ENCODE results near the gene ABCB6. TPM values are rescaled to one million over a fixed set of nuclear protein-coding genes. Genes with fewer than 3 reads are reported as not detected.

Gene ABCB6
- total RNA-seq, 6 experiments from 2014 or later = 12.5 to 16.5 (median 13.9) TPM

DNA sequence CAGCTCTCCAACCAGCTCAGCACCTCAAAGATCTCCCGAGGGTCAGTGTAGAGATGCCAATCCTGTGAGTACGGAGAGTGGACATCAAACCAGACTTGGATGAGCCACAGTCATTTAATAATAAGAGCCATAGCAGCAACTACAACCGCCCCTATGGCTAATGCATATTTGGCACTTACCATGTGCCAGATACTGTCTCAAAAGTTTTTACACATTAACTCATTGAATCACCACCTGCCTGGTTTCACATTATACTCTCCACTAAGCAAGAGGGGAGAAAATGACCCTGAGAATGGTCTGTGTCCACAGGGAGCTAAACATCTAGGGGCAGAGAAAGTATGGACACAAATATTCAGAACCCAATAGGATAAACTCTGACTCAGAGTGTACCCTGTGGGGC lies 44.6 kb downstream of the ABCB6 start:
- TF ChIP-seq, protein P1, sequence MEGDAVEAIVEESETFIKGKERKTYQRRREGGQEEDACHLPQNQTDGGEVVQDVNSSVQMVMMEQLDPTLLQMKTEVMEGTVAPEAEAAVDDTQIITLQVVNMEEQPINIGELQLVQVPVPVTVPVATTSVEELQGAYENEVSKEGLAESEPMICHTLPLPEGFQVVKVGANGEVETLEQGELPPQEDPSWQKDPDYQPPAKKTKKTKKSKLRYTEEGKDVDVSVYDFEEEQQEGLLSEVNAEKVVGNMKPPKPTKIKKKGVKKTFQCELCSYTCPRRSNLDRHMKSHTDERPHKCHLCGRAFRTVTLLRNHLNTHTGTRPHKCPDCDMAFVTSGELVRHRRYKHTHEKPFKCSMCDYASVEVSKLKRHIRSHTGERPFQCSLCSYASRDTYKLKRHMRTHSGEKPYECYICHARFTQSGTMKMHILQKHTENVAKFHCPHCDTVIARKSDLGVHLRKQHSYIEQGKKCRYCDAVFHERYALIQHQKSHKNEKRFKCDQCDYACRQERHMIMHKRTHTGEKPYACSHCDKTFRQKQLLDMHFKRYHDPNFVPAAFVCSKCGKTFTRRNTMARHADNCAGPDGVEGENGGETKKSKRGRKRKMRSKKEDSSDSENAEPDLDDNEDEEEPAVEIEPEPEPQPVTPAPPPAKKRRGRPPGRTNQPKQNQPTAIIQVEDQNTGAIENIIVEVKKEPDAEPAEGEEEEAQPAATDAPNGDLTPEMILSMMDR (IDR thresholded peaks at IDR 0.05) = no peak
- no peak for DNase-seq
- Mint-ChIP-seq H3K36me3 (ENCODE audit: low read depth) (peaks cover 18% of the 10 kb centered on the region), H3K4me3 (no peak overlapping the region), H3K27me3 (ENCODE audit: insufficient read depth) (peaks cover 2% of the 10 kb centered on the region), H3K9me3 (no peaks in the 10 kb centered on the region), H3K4me1 (ENCODE audit: low read depth) (peaks cover 44% of the 10 kb centered on the region), H3K27ac (no peak overlapping the region)

DNA sequence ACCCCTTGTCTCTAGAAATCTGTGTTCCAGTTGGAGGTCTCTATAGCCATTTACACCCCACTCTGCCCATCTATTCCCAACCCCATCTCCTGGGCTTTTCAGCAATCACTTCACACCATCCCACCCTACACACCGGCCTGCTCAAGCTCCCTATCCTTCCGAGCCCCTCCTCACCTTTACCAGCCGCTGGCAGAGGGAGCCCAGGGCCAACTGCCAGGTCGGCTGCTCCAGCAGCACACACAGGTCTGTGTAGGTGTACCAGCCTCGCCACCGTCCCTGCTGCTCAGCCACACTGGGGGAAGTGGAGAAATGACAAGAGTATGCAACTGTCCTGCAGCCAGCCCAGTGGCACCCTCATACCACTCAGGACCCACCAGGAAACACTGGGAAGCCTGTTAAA lies 45.6 kb downstream of the ABCB6 start:
- Mint-ChIP-seq H3K9me3 (no peaks in the 10 kb centered on the region), H3K36me3 (ENCODE audit: low read depth) (peaks cover 15% of the 10 kb centered on the region), H3K27me3 (ENCODE audit: insufficient read depth) (no peaks in the 10 kb centered on the region; the same call in none of the 2 replicates), H3K4me1 (ENCODE audit: low read depth) (peaks cover 41% of the 10 kb centered on the region), H3K27ac (no peak overlapping the region), H3K4me3 (no peak overlapping the region)
- TF ChIP-seq, protein P1 (IDR thresholded peaks at IDR 0.05) = no peak
- no peak for DNase-seq

DNA sequence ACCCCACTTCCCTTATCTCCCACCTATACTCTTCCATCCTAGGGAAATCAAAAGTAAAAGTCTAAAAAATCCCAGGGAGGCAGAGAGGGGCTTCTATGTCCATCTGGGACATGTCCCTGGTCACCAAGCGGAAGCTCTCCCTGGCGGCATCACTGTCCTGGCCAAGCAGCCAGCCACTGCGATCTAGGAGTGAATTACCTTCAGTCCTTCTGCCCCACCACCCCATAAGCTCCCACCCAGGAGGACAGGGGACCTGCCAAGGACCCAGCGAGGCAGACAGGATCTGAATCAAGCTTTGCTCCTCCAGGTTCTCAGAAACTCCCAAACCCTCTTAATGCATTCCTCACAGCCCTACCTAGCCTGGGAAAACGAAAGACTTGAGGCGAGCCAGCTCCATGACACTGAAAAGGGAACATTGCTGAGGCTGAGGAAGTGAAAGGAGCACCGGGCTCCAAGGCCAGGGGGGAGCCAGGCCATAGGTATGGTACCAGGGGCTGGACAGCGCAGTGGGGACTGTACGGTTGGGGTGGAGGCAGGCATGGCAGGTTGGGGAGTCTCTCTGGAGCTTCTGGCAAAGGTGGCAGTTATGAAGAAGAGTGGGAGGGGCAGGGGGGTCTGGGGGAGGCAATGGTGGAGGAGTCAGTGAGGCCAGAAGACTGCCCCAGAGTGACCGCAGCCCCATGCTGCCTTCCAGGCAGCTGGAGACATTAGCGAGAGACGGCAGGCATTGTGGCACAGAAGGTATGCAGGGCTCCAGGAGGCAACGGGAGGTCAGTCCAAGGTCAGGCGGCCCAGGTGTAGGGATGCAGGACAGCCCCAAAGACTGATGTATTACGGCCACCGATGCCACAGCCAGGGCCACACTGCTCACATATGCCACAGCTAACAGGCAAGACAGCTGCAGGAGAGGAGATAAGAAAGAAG lies 46.3 kb downstream of the ABCB6 start:
- Mint-ChIP-seq H3K27me3 (ENCODE audit: insufficient read depth) (no peaks in the 10 kb centered on the region; the same call in none of the 2 replicates), H3K27ac (peak overlapping the region; percentile 29; the same call in 1 of the 2 replicates), H3K4me3 (no peak overlapping the region), H3K4me1 (ENCODE audit: low read depth) (peaks cover 38% of the 10 kb centered on the region), H3K36me3 (ENCODE audit: low read depth) (peaks cover 15% of the 10 kb centered on the region), H3K9me3 (no peaks in the 10 kb centered on the region)
- no peak for DNase-seq
- TF ChIP-seq, protein P1 (IDR thresholded peaks at IDR 0.05) = no peak

DNA sequence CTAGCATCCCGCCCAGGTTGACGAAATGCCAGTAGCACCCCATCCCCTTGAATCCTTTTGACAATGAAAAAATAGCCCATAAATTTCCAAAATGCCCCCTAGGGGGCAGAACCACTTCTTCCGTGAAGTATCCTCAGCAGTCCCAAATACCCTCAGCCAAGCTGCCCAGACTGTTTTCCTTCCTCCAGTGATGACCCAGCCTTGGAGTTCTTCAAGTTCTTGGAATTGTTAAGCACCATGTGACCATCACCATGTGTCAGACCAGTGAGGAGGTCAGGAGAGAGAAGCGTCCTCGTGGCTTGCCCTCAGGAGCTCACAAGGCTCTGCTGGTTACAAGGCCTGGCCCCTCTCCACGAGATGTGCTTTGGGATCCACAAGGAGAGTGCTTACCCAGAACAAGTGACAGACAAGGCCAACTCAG lies 47.5 kb downstream of the ABCB6 start:
- Mint-ChIP-seq H3K4me3 (no peak overlapping the region), H3K27me3 (ENCODE audit: insufficient read depth) (no peaks in the 10 kb centered on the region; the same call in 1 of the 2 replicates), H3K9me3 (no peaks in the 10 kb centered on the region), H3K36me3 (ENCODE audit: low read depth) (peaks cover 15% of the 10 kb centered on the region), H3K27ac (peak overlapping the region; percentile 92), H3K4me1 (ENCODE audit: low read depth) (peaks cover 33% of the 10 kb centered on the region)
- peak; percentile 89 for DNase-seq
- TF ChIP-seq, protein P1 (IDR thresholded peaks at IDR 0.05) = peak; percentile 91

DNA sequence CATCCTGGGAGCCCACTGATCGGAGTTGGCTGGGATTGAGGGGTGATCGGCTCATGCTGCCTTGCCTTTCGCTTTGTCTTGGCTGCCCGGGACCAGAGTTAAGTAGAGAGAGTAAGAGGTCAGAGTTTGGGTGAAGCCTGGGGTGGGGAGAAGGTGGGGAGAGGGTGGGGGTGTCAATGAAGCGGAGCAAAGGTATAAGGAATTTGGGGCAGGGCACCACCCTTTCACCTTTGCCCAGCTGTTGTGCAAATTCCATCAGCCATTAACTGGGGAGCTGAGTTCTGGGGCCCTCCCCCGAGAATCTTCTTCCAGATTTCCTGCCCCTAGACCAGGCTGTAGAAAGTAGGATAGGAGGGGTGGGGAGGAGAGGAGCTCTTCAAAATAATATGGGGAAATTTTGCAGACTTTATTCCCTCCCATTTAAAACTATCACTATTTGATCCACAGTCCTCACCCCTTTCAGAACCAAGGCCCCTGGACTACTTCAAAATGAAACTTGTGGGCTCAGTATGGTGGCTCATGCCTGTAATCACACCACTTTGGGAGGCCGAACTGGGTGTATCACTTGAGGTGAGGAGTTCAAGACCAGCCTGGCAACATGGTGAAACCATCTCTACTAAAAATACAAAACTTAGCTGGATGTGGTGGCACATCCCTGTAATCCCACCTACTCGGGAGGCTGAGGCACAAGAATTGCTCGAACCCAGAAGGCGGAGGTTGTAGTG lies 48.7 kb downstream of the ABCB6 start, which contains the start of gene SLC23A3:
Gene SLC23A3, minus strand, starts transcription at position 100 of the 725 bp plus-strand sequence. Its CDS starts 45 bp downstream, at position 55.
- Mint-ChIP-seq H3K4me3 (no peak within 1 kb of the TSS), H3K4me1 (ENCODE audit: low read depth) (peaks cover 22% of the 10 kb centered on the region), H3K27me3 (ENCODE audit: insufficient read depth) (no peaks in the 10 kb centered on the region; the same call in 1 of the 2 replicates)

More for the DNA sequence above, 48.7 kb downstream of the ABCB6 start, which contains the start of gene SLC23A3:
- H3K27ac Mint-ChIP-seq = no peak within 1 kb of the TSS
- H3K9me3 Mint-ChIP-seq = no peaks in the 10 kb centered on the region
- peaks cover 20% of the 10 kb centered on the region for H3K36me3 Mint-ChIP-seq (ENCODE audit: low read depth)
- DNase-seq = no peak
- TF ChIP-seq, protein P1 (IDR thresholded peaks at IDR 0.05) = no peak
